ENCODE data around the gene PARP8.
"Not testable (repeated sequence)": the region's sequence is repeated elsewhere in the genome, so short reads cannot be mapped to it uniquely, and the experiment has no call there.

The PARP8 gene, protein sequence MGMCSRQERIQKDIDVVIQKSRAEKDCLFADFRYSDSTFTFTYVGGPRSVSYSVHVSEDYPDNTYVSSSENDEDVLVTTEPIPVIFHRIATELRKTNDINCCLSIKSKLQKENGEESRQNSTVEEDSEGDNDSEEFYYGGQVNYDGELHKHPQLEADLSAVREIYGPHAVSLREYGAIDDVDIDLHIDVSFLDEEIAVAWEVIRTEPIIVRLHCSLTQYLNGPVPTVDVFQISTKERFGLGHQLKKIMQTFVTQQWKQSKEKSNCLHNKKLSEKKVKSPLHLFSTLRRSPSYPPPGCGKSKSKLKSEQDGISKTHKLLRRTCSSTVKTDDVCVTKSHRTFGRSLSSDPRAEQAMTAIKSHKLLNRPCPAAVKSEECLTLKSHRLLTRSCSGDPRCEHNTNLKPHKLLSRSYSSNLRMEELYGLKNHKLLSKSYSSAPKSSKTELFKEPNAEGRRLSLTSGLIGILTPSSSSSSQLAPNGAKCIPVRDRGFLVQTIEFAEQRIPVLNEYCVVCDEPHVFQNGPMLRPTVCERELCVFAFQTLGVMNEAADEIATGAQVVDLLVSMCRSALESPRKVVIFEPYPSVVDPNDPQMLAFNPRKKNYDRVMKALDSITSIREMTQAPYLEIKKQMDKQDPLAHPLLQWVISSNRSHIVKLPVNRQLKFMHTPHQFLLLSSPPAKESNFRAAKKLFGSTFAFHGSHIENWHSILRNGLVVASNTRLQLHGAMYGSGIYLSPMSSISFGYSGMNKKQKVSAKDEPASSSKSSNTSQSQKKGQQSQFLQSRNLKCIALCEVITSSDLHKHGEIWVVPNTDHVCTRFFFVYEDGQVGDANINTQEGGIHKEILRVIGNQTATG

DNA sequence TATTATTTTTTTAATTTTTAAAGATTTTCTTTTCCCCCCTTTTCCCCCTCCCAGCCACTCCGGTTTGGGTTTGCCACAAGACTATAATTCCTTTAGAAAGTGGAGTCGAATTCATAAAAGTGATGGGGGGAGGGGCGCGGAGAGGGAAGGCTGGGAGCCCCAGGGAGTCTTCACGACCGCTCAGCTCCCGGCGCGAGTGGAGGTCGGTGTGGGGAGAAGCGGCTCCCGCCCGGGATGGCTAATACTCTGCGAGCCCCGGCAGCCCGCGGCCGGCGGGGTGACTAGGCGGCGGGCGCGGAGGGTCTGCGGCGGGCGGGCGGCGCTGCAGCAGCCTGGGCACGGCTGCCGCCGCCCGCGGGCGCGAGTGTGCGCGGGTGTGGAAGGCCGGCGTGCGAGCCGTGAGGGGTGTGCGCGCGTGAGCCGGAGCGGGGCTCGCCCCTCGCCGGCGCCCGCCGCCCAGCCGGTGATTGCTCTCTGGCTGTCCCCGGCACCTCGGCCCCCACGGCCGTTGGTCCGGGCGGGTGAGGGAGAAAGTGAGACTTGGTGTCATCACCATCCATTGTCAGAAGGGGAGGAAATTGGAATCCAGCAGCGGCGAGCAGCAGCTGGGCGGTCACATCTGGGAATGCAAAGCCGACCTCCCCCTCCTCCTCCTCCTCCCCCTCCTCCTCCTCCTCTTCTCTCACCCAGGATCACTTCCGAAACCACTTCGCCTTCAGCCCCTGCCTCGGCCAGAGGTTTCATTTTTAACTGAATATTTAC lies at the start of gene PARP8:
Gene PARP8 (plus strand): TSS at position 377 of the 762 bp plus-strand sequence. CDS start 459 bp downstream, outside the sequence.
- DNase-seq, result peak; percentile 69

DNA sequence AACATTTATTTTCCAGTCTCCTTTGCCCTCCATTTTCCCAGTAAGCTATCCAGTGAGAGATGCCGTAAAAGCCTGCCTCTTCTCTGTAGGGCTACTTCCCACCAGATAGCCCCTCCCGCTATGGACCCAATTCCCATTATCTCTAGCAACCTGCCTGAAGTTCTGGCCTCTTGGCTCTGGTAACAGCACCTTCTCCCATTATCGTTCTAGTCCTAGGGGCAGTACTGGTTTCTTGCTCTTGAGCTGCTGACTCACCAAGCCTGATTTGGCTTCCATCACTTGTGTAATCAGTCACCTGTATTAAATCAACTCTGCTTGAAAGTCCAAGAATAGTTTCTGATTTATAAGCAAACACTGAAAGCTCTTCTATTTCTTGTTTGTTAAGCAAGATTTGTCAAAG lies 42.8 kb upstream of the PARP8 start:
- no peak for DNase-seq

DNA sequence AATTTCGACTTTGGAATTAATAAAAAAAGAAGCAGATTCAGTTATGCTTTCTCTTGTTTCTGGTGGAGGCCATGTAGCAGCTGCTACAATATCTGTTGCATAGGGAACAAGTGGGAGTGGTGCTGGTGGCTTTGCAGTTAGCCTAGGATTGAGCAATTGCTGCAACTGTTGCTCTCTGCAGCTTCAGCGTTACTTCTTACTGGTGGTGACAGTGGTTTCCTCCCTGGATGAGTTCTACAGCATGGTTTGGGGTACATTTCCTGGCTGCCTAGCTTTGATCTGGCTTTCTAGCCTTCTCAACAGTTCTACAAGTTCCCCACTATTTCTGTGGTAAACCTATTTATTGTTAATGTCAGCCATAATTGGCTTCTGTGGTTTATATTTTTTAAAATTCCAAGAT lies 31.6 kb upstream of the PARP8 start:
- peak; percentile 52 for DNase-seq

DNA sequence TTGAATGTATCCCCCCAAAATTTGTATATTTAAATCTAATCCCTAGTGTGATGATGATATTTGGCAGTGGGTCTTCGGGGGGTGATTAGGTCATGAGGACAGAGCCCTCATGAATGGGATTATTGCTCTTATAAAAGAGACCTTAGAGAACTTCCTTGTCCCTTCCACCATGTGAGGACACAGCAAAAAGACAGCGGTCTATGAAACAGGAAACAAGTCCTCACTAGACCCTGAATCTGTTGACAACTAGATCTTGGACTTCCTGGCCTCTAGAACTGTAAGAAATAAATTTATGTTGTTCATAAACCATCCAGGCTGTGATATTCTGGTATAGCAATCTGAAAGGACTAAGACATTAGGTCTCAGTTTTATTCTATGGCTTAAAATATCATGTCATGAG lies 28.9 kb upstream of the PARP8 start:
- peak; percentile 9 for DNase-seq

DNA sequence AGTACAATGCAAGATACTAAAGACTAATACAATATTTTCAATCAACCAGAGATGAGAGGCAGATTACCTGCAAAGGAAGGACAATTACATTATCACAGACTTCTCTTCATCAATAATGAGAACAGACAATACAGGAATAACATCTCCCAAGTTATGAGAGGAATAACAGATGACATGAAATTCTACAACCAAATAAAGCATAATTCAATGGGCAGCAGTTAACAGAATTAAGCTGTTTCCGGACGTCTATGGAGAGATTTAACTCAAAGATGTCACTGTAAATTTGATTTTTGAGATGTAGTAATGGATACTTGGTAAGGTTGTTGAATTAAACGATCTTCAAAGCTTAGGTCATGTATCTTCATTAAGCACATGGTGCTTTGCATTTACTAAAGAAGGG lies 19.8 kb upstream of the PARP8 start:
- no peak for DNase-seq

DNA sequence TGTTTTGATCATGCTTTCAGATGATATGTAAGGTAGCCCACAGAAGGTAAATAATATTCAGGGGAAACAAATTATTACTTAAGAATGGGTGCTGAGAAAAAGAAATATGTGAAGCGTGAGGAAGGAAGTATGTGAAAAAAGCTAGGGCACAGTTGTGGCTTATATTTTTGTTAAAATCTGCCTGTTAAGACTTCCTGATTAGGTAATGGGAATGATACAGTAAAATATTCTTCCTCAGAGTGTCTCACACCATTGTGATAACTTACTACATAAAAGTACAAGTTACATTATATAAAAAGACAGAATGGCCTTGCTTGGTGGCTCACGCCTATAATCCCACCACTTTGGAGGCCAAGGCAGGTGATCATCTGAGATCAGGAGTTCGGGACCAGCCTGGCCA lies 18.7 kb upstream of the PARP8 start:
- DNase-seq, result no peak

DNA sequence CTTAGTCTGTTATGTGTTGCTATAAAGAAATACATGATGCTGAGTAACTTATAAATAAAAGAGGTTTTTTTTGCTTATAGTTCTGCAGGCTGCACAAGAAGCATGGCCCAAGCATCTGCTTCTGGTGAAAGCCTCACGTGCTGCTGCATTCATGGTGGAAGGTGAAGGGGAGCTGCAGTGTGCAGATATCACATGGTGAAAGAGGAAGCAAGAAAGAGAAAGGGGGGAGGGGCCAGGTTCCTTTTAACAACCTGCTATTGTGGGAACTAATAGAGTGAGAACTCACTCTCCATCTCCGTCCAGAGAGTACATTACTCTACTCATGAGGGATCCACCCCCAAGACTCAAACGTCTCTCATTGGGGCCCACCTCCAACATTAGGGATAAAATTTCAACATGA lies 12.5 kb upstream of the PARP8 start:
- no peak for DNase-seq

DNA sequence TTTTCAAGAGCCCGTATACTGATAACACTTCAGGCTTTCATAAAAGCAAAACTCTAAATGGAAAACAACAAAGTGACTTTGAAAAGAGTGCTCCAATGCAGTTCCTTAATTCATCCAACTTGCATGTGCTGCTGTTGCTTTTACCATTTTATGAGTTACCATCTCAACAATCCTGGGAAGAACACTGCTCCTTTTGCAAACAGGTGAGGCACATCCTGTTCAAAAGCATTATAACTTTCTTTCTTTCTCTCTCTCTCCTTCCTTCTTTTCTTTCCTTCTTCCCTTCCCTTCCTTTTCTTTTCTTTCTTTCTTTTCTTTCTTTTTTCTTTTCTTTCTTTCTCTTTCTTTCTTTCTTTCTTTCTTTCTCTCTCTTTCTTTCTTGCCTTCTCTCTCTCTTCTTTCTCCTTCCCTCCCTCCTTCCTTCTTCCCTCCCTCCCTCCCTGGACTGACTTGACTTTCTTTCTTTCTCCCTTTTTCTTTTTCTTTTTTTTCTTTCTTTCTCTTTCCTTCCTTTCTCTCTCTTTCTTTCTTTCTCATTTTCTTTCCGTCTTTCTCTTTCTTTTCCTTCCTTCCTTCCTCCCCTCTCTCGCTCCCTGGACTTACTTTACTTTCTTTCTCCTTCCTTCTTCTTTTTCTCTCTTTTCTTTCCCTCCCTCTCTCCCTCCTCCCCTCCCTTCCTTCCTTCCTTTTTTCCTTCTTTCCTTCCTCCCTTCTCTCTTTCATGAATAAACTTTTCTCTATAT lies 11.2 kb upstream of the PARP8 start:
- no peak for DNase-seq

DNA sequence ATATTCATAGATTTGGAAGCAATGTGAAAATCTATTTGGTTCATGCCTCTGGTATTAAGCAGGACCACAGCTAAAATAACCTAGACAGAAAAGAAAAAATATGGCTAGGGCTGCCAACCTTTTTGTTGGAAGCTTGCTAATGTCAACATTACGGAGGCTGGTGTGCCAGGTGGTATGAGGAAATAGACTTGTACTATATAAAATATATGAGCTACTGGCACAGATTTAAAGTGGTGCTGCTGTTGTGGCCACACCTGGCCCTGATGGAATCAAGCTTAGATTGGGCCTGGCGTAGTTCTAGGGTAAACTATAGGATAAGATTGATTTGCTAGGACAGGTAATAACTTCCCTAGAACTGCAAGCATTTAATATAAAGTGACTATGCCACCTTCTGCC lies 10.6 kb upstream of the PARP8 start:
- DNase-seq, result no peak

DNA sequence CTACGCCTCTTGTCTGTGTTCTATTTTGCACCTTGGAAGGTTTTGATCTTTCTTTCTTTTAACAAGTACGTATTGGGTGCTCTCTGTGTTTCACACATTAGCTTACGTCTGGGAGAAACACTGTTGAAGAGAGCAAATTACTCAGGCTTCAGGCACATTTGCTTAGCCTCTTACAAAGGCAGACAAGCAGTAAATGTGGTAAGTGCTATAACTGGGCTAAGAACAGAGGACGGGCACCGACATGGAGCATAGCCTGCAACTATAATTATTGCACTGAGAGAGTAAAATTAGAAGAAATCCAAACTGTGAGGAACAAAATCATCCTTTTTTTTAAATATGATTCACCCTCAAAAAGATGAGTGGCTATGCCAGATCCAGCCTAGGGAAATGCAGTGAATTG lies 9.4 kb upstream of the PARP8 start:
- no peak for DNase-seq

DNA sequence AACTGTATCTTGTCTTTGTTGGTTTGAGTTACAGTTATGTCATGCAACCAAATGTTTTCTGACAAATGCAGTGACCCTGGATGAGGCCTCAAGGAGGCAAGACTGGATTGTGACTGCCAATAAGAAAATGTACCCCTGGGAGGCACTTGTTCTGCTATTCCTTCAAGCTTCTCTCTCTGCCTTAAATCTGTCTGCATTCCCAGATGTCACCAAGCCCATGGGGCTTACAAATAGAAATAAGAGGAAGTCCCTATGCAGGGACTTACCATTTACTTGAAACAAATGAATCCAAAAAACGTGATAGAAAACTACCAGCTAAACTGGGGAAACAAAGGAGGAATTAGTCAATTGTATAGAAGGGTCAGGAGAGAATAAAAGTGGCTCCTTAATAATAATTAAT lies 8.2 kb upstream of the PARP8 start:
- peak; percentile 60 for DNase-seq

DNA sequence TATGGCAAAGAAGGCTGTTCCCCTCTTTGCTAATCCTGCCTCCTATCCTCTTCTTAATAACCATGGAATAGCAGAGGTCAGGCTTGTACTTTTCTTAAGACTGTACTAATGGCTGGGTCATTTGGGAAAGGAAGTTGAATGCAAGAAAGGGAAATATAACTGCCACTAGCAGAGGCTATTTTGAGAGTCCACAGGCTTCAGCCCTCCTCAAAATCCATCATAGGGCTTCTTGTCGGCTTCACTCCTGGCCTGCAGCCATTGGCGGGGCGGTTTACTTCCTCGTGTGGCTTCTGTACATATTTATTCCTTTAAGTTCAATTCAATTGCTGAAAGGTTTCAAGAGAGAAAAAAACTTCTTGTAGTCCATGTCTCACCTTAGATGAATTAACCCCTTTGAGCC lies 2.8 kb upstream of the PARP8 start:
- DNase-seq, result peak; percentile 23

DNA sequence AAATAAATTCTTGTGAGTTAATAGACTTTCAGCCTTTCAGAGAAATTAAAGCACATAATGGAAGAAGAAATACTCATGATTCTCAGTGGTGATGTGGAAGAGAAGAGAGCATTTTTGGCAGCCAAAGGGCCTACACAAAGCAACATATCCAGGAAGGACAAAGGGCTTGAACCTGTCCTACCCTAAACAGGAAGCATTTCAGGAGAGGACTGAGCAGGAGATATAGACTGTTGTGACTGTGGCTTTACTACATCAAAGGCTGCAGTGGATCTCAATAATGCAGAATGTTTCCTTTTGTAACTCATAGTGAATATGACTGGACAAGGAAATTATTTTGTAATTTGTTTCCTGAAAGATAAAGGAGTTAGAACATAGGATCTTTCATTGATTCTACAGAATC lies 1.3 kb upstream of the PARP8 start:
- no peak for DNase-seq

DNA sequence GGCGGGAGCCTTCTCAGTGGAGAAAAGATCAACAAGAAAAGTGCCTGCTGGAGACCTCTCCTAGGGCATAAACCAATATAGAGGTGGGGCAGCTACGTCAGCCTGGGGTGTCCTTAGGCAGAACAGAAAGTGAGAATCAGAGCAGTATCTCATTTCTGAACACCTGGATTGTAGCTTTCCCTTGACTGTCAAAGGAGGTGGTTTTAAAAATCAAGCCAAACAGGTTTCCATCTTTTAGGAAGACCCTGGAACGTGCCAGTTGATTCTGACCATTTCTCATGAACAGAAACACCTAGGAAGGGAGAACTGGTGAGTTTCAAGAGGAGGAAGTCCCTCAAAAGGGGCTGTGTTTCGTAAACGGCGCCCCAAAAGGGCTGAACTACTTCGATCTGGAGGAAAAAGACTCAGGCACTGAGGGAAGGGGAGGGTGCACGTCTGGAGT lies 655 bp upstream of the PARP8 start:
- not testable (repeated sequence) for DNase-seq

DNA sequence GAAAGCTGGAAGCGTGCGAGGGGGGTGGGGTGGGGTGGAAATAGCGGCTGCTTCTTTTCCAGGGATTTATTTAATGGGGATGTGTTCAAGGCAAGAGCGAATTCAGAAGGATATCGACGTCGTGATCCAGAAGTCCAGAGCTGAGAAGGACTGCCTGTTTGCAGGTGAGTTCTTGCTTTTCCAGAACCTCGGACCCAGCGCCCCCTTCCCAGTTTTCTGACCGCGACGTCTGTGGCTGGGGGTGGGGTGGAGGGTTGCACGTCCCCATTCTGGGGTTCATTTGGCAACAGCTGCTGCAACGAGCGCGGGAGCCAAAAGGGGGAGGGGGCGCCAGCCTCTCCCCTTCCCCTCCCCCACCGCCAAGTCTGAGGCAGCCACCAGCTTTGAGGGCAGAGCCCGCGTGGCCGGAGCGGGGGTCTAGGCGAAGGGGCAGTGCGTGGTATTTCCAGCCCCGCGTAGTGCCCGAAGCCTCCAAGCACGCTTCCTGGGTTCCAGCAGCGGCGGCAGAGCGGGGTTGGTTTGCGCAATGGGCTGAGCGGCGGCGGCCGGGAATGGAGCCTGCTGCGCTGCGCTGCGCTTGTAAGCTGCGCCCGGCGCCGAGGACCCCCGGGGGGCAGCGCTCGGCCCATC lies 701 bp downstream of the PARP8 start:
- peak; percentile 74 for DNase-seq

DNA sequence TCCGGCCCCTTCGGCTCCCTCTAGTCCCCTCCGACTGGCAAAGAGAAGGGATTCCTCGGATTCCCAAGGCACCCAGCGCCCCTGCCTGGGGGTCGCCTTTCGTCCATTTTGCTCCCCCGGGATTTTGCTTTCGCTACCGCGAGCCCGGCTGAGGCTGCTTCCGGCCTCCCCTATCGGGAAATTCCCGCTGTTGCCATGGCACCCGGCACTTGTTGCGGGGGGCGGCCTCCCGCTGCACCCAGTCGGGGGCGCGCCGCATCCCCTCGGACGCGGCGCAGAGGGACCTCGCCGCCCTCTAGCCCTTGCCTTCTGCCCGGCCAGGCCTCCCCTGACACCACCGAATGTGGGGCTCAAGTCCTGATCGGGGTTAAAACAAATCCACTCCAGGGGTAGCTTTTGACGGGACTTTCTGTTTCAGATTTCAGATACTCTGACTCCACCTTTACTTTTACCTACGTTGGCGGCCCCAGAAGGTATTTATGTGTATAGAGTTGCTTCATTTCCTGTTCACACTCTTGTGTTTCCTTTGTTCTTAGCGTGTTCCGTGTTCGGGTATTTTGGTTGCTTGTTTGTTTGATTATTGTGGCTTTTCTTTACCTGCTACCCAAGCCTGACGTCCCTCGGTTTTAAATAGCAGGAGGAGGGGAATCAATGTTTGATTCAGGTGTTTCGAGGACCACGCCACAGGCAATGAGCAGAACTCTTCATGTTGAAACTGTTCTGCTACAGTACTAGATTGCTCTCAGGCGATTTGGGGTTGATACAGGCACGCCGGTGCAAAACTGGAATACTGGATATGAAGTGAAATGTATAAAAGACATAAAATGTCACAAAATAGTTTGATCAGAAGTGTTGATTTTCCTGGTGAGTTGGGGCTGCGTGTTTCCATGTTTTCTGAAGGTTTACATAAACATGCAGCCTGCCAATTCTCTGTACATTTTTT lies 1.5 kb downstream of the PARP8 start:
- DNase-seq, result peak; percentile 77

DNA sequence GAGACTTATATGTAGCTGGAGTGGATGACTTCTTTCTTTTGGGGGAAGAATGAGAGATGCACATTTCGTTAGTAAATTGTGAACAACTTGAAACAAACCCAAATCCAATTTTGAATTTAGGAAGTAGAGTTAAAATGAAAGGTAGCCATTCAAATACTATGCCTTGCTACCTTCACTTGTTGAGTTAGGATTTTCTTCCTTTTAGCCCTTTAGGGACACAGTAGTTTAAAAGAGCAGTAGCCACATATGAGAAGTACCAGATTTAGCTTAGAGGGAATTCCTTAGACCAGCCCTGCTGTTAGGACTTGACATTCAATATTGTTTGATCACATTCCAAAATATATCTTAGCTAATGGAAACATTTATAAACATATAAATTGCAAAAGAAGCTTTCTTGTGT lies 2.2 kb downstream of the PARP8 start:
- not testable (repeated sequence) for DNase-seq

DNA sequence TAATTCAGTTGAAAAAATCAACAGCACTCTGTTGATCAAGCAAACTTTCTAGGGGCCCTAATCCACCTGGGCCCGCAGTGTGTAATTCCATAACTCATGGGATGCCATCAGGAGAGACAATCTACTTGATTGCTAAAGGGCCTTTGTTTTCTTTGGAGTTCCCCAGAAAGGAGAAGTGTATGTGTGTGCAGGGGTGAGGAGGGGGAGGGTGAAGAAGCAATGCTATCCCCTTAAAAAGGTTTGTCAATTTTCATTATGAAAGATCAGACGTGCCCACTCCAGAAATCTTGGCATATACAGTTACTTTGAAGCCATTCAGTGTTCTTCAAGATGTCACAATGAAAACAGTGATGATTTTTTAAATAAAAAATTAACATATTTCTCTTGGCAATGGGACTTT lies 6.2 kb downstream of the PARP8 start:
- no peak for DNase-seq

DNA sequence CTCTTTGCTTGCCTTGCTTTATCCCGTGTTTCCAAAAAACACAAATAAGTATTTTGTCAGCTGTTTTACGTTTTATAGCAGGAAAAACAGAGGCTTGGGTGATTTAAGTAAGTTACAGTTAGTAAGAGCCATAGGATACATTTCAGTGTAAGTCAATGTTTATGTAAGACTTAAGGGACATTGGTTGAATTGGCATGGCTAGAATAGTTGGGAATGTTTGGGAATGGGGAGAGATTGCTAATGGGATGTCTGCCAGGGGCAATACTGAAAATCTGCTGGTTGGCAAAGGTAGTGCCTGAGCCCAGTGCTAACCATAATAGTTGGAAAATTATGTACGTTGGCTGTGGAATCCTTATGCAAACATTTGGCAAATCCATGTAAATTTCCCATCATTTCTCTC lies 7.0 kb downstream of the PARP8 start:
- DNase-seq, result not testable (repeated sequence)

DNA sequence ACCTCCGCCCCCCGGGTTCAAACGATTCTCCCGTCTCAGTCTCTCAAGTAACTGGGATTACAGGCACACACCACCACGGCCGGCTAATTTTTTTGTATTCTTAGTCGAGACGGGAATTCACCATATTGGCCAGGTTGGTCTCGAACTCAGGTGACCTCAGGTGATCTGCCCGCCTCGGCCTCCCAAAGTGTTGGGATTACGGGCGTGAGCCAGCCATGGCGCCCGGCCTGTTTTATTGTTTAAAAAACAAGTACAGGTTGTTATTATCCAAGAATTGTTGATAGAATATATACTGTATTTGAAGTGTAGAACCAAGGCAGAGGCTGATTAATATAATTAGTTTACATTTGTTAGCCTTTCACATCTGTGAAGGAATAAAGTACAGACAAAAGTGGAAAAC lies 8.9 kb downstream of the PARP8 start:
- DNase-seq, result no peak

DNA sequence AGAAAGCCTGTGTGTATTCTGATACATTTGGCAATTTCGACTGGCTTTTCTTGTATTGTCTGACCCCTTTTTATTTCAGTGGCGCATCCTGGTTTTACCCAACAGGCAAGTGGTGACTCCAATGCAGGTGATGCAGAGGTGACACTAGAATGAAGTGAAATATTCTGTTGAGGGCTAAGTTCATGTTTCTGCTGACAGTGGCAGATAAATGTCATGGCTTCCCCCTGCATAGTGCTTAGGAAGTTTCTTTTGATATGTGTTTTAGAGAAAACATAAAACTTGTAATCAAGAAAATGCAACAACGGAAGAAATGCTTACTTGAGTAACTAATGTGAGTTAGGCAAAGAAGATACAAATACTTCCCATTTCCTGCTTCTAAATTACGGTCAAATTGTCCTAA lies 13.1 kb downstream of the PARP8 start:
- DNase-seq, result not testable (repeated sequence)
